GM21447 (cell line): ENCODE data around the gene RASAL1.

Experiments
- ATAC-seq: cut with Tn5 transposase; IDR thresholded peaks from one replicate; pipeline ENCODE4 v1.9.1; 2021; ENCODE audit not compliant: unreplicated experiment

Gene RASAL1

DNA sequence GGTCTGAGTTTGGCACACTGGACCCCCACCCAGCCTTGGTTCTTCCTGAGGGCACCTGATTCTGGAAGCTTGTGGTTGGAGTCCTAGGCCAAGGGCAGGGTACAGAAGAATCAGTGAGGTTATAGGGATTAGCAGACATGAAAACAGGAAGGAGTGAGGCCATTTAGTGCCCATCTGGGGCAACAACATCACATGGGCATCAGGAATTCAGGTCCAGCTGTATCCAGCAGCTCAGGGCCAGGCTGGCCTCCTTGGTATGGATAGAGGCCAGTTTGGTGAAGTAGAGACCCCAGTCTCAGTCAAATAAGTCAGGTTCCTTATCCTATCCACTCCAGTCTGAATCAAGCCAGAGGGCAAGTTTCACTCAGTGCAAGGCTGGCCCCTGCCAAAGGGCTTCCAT lies 36.2 kb downstream of the RASAL1 start:
- ATAC-seq: no peak

DNA sequence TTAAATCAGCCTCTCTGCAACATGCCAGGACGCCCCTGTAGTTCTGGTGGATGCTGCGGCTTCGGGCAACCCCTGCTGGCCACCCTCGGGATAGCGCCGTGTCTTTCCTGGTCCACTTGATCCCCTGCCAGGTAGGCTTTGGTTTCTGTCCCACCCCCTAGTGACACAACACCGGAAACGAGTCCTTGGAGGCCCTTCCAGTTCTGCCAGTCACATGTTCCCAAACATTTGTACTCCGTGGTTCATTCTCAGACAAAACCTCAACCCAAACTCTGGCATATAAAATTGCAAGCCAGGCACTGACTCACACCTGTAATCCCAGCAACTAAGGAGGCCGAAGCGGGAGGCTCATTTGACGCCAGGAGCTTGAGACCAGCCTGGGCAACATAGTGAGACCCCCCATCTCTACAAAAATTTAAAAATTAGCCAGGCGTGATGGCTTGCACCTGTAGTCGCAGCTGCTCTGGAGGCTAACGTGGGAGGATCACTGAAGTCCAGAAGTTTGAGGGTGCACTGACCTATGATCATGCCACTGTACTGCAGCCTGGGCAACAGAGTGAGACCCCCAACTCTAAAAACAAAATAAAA lies 37.0 kb downstream of the RASAL1 start:
- no peak for ATAC-seq

DNA sequence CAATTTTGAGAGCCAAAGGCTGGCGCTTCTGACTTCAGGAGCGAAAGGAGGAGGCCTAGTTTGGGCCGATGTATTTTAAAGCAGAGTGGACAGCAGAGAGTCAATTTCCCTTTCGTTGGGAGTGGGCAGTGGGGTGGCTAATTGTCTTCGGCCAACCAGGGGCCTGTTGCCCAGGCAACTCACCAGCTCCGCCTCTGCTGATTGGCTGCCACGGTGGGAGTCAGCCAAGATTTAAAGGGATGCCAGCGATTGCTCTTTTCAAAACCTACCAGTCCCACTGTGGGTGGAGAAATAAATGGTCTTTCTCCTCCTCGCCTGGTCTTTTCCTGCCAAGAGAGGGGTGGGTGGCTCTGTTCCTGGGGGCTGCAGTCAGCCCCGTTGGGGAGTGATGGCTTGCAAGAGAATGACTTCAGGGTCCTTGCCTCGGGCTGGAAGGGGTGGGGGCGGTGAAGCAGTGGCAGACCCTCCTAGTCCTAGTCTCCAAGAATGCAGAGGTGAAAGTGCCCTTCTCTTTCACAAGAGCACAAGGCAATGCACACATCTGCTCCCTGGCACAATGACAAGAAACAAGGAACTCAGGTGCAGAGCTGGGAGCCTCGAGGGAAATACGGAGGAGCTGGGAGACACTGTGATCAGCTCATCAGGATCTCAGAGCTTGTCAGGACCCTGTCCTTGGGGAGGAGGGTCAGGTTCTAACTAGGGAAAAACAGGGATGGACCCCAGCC lies 37.7 kb downstream of the RASAL1 start:
- no peak for ATAC-seq

DNA sequence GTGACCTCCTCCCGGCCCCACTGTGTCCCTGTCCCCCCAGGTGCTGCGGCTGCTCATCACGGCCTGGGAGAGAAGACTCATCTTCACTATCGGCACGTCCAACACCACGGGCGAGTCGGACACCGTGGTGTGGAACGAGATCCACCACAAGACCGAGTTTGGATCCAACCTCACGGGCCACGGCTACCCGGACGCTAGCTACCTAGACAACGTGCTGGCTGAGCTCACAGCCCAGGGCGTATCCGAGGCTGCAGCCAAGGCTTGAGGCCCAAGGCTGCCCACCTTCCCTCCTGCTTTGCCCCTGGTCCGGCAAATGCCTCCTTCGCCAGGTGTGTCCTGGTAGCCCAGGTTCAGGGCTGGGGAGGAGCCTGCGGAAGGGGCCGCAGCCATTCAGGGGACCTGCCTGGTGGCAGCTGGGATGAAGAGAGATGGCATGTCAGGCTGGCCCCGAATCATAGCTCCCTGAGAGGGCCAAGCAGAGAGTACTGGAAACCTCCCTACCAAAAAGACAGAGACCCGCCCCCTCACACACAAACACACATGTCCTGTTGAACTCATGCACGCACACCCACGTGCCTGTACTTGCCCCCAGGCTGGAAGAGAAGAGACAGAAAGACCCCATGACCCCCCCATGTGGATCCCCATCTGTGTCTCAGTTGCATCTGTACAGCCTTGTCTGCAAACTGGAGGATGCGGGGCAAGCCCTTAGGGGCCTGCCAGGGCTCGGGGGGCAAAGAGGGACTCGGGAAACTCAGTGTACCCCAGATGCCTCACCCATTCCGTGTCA lies 38.7 kb downstream of the RASAL1 start:
- no peak for ATAC-seq

DNA sequence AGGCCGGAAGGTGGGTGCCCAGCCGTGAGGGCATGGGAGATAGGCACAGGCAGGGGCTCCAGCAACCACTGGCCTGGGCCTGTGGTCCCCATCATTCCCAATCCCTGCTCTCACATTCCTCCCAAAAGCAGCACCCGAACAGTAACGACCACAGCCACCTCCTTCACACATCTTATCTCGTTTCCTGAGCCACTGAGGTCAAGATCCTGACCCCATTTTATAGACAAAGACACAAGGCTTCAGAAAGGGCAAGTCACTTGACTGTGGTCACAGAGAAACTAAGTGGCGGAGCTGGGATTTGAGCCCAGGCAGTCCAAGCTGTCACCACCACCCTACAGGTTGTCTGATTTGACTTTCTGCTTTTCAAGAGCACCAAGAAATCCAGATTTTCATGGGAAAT lies 40.2 kb downstream of the RASAL1 start:
- ATAC-seq: no peak

DNA sequence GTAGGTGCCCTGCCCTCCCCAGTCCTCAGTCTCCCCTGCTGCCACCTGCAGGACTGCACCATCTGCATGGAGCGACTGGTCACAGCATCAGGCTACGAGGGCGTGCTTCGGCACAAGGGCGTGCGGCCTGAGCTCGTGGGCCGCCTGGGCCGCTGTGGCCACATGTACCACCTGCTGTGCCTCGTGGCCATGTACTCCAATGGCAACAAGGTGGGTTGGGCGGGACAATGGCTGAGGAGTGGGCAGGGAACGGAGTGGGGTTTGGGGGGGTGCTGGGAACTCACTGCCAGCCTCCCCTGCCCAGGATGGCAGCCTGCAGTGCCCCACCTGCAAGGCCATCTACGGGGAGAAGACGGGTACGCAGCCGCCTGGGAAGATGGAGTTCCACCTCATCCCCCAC lies 40.8 kb downstream of the RASAL1 start:
- ATAC-seq: no peak

DNA sequence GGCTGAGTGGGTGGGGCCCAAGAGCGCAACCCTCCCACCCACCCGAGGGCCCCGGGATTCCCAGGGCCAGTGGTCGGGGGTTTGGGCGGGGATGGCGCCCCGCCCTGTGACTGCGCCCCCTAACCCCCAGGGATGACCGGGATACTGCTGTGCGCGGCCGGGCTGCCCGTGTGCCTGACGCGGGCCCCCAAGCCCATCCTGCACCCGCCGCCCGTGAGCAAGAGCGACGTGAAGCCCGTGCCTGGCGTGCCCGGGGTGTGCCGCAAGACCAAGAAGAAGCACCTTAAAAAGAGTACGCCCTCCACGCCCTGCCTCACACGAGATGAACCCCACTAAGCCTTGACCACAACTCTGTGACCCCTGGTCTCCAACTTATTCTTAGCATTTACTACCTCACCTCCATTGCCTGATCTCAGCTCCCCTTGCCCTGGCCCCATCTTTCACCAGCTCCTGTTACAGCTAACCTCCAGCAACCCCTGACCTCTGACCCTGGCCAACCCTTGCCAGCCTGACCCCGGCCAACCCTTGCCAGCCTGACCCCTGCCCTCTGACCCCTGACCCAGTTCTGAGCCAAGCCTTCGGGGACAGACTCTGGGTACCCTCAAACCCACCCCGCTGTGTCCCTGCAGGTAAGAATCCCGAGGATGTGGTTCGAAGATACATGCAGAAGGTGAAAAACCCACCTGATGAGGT lies 42.0 kb downstream of the RASAL1 start:
- ATAC-seq: no peak

DNA sequence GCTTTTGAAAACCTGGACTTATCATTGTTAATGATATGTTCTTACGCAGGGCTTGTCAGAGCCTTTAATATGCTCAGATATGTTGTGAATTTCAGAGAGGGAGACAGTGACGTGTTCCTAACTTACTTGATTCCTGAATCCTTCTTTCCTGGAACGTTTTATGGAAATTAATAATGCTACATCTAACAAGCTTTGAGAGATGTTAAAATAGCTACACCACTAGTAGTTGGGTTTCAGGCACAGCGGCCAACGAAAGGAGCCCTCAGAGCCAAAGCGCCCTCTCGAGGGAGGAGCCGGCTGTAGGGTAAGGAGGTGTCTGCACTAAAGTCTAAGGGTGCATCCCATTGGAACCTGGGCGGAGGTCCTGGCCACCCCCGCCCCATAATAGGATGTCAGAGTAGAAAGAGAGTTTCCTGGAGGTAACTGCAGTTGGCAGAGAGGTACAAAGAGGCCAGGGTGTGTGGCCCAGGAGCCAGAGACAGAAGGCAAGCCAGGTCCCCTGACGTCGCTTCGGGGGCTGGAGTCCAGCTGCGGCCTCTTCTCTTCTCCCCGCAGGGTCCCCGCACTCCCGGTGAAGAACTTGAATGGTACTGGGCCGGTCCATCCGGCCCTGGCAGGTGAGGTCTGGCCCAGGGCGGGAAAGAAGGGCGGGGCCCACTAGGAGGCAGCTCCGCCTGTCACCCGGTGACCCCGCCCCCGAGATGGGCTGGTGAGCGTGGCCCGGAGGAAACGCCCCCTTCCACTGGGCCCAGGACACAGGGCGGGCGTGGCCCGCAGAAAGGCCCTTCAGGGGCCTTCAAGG lies 42.8 kb downstream of the RASAL1 start:
- no peak for ATAC-seq

DNA sequence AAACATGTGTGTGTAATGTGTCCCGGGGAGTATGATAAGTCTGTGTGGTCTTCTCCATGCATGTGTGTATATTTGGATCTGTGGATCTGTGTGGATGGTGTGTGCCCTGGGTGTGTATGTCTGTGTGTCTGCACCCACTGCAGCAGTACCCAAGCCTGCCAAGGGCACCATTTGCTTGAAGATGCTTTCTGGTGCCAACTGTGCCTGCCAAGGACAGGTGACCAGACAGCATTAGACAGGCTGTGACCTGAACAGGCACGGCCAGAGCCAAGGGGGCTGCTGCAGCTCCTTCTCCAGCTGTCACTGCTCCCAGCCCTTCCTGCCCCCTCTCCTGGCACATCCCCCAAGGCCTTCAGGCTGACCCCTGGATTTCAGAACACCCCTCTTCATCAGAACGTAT lies 44.1 kb downstream of the RASAL1 start:
- ATAC-seq: no peak

DNA sequence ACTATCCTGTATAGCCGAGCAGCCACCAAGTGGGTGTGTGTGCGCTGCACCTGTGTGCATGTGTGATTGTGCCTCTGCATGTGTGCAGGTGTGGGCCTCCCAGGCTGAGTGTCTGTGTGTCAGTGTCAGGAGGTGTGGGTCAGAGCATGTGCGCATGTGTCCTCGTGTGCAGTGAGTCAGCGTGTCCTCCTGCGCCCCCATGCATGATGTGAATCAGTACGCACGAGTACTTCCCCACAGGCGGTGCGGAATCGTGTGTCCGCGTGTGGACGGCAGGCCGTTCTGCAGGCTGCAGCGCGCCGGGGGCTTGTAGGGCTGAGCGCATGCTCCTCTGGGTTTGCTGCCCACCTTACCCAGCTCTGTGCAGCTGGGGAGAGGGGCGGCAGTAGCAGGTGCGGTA lies 44.8 kb downstream of the RASAL1 start:
- ATAC-seq: no peak

DNA sequence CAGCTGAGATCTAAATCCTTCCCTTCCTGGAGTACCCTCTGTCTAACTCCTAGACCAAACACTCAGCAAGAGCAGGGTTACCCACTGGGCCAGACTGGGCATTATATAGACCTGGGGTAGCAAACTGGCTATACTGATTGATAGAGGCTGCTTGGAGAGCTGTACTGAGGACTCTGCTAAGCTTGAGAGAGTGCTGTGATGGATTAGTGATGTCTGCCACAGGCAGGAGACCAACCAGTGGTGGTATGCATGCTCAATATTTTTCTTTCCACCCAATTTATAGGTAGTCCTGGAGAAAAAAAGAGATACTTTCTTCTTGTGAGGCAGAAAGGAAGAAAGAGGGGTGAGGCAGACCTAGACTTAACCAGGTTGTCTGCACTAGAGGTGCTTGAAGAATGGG lies 45.7 kb downstream of the RASAL1 start:
- ATAC-seq: no peak

DNA sequence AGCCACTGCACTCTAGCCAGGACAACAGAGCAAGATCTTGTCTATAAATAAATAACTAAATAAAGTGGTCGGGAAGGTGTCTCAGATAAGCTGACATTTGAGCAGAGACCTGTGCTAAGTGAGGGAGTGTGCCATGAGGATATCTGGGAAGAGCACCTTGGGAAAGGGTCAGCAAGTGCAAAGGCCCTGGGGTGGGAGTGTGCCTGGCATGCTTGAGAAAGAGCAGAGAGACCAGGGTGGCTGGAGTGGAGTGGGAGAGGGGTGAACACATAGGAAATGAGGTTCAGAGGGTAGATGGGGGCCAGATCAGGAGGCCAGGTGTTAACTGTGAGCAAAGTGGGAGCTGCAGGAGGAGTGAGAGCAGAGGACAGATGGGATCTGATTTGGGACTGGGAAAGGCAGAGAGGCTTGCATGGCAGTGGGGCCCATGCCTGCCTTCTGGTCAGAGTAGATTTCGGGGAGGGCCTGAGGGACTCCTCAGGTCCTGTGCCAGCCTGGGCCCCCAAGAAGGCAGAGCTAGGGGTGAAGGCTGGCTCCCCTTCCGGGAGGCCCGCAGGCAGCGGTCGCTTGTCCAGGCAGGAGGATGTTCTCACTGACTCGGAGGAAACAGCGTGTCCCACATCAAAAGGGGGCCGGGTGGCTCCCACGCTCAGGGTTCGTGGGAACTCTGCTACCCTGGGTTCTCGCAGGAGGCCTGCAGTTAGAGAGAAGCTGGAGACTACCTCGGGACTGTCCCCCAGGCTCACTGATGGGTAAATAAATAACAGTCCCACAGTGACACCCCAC lies 46.4 kb downstream of the RASAL1 start:
- ATAC-seq: no peak

DNA sequence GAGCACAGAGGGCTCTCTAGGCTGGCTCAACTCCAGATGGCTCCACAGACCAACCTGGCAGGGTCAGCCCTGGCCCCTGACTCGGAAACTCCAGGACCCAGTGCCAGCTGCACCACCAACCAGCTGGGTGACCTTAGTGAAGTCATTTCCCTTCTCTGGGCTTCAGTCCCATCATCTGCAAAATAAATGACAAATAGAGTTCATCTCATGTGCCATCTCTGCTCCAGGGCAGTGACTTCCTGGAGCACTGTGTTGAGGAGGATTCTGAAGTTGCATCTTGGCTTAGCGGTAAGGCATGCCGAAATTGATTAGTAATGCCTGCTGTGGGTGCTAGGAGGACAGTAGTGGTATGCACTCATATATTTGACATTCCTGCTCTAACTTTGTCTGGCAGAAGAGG lies 47.5 kb downstream of the RASAL1 start:
- ATAC-seq: no peak

DNA sequence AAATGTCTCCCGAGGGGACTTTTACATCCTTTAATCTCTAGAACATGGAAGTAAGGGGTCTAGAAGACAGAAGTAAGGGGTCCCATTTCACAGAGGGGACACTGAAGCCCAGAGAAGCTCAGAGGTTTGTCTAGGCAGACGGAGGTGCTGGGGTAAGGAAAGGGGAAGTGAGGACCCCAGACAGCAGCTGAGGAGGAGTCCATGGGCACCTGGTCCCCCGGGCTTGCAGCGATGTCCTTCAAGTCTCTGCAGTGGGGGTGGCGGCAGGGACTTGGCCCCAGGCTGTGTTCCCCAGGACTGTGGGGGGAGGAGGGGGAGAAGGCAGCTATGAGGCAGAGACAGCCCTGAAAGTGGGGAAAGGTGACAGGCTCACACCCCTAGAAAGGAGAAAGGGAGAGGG lies 48.4 kb downstream of the RASAL1 start:
- ATAC-seq: no peak

DNA sequence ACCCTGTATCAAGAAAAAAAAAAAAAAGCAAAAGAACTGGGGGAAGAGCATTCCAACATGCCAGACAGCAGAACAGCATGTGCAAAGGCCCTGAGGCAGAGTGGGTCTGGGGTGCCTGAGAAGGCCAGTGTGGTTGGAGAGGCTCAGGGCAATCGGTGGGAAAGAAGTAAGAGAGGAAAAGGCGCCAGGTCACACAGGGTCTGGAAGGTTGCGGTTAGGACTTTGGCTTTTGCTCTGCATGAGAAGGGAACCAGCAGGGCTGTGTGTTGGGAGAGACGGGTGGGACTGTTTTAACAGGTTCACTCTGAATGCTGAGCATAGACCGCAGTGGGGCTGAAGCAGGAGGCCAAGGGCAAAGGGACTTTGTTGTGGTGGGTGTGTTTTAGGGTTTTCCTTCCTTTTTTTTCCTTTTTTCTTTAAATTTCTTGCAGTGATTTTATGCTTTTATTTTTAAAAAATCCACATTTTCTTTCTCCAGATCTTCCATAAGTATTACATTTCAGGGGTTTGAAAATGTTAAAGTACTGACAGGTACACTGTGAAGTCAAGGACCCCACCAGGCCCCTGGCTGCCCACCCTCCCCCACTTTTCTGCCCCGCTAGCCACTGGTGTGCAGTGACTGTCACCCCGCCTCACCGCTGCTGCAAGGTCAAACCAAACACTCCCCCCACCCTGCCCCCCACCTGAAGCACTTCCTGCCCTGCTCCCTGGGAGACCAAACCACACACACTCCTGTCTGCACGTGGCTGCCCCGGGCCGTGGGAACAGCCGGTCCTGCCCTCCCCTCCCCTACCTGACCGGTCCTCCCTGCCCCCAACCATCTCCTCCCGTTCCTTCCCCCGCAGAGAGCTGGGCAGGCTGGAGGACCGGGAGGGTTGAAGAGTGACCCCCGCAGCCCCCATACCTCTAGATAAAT lies 49.1 kb downstream of the RASAL1 start:
- no peak for ATAC-seq

DNA sequence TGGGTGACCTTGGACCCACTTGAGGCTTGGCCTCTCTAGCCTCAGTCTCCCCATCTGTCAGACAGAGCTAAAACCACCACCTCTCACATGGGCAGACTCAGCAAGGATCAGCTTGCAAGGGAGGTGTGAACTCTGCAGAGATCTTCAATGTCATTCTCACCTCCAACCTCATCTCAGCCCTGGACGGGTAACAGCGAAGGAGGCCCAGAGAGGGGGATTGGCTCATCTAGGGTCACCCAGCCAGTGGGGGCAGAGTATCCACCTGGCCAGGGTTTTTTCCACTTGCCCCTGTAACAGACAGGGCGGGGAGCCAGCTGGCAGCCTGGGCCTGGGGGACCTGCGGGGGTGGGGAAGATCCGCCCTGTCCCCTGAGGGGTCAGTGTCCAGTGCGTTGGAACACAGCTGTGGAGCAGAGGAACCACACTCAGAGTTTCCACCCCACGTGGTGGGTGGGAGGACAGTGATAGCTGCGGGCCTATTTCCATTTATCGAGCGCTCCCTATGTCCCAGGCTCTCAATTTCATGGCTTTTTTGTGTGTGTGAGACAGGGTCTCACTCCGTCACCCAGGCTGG lies 51.6 kb downstream of the RASAL1 start:
- ATAC-seq: no peak

DNA sequence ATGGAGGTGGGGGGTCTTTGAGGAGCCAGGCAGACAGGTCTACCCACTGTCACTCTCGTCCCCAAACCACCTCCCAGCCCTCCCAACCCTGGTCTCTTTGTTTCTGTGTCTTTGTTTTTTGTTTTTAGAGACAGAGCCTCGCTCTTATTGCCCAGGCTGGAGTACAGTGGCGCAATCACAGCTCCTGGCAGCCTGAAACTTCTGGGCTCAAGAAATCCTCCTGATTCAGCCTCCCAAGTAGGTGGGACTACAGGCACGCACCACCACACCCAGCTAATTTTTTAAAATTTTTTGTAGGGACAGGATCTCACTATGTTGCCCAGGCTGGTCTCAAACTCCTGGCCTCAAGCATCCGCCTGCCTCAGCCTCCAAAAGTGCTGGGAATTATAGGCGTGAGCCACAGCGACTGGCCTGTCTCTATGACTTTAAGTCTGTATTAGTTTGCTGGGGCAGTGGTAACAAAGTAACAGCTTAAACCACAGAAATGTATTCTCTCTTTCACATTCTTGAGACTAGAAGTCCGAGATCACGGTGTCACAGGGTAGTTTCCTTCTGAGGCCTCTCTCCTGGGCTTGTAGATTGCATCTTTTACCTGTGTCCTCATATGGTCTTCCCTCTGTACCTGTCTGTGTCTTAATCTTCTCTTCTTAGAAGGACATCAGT lies 52.9 kb downstream of the RASAL1 start:
- peak; percentile 58 for ATAC-seq

DNA sequence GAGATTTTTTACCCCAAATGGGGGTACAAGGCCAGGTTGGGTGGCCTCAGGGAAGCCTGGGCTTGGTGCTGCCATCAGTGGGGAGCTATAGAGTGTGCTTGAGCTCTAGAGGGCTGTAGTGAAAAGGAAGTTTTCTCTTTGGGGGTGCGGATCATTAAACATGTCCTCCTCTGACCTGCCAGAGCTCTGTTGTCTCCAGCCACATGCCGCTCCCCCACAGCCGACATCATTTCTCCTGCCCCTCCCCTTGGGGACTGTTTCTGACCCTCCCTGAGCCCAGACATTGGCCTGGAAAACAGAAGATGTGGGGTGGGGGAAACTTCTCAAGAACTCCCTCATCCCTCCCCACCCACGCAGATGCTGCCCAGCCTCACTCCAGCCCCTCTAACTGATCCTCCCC lies 53.7 kb downstream of the RASAL1 start:
- ATAC-seq: no peak
